Measurements from ENCODE around the gene STAT1.
"Not testable (repeated sequence)": the region's sequence is repeated elsewhere in the genome, so short reads cannot be mapped to it uniquely, and the experiment has no call there.

The STAT1 gene

DNA sequence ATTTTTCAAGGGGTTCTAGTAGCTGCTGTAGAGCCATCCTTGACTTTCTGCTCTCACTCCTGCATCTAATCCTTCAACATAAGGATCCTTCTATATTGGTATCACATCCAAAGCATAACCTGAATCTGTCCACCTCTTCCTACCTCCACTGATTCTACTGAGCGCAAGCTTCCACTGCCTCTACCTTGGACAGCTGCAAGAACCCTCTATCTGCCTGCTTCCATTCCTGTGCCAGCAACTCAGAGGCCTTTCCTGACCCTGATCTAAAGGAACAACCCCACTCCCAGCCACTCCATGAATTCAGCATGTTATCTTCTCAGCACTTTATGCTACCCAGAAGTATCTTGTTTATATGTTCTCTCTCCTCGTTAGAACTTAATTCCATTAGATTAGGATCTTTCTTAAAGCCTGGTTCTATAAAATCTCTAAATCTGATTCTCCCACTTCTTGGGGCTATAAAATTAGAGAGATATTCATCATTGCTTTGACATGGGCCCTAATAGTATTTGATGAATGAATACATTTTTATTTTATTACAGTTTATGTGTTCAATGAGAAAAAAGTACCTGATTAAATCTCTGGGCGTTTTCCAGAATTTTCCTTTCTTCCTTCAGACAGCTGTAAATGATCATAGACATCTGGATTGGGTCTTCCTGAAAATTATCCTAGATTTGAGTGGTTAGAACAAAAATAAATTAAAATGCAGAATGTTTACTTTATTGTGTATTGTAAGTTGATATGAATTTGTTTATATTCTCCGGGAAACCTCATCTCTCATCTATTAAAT is 6.8 kb downstream of the STAT1 start:
- no peak for DNase-seq (ENCODE audit: low read depth)

DNA sequence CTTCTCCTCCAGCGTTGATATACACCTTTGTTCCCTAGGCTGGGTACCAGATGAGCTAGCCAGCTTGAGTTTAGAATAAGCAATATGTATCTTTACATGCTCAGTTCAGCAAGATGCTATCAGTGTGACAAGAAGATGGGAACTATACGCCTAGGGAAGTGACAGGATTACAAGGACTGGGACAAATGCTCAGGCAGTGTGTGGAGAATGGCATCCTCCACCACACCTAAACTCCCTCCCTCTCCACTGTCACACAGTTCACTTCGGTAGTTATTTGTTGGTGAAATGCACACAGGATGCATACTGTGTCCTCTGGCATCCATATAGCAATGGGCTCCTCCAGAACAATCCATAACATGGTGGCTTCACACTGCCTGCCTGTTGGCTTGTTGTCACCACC is 7.7 kb downstream of the STAT1 start:
- no peak for DNase-seq (ENCODE audit: low read depth)

GRCh38 chr2:191003405-191004309 is 10.3 kb downstream of the STAT1 start:
- no peak for DNase-seq (ENCODE audit: low read depth)

DNA sequence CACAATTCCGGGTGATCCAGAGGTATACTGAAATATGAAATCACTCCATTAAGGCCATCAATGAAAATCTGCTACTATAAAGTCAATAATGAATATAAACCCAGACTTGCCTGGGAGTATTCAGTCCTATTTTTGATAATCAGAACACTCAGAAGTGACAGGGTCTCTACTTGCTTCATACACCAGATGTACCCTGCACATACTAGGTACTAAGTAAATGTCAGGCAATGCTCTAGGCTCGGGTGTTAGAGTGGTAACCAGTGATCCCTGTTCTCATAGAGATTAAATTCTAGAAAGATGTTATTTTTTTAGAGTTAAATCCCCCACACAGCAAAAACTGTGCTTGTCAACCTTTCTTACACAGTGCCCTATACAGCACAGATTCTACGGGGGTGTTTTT is 12.3 kb downstream of the STAT1 start:
- DNase-seq (ENCODE audit: low read depth) = no peak

DNA sequence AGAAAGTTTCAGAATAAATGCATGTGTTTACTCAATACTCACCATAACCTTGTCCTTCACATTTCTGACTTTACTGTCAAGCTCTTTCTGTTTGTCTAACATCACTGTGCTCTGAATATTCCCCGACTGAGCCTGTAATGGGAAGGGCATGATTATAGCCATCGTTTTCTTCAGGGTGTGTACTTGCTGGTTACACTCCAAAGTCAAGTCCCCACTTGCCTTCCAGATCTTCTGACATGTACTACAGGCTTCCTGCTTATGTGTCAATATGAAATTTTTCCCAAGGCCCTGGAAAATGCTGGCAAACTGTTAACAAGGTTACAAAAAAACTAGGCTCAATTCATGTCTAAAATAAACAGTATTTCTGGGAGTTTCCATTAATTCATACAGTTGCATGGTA is 12.9 kb downstream of the STAT1 start:
- DNase-seq (ENCODE audit: low read depth) = no peak

GRCh38 chr2:190999949-191000665 is 13.9 kb downstream of the STAT1 start:
- no peak for DNase-seq (ENCODE audit: low read depth)

GRCh38 chr2:190999058-190999457 is 14.9 kb downstream of the STAT1 start:
- no peak for DNase-seq (ENCODE audit: low read depth)

DNA sequence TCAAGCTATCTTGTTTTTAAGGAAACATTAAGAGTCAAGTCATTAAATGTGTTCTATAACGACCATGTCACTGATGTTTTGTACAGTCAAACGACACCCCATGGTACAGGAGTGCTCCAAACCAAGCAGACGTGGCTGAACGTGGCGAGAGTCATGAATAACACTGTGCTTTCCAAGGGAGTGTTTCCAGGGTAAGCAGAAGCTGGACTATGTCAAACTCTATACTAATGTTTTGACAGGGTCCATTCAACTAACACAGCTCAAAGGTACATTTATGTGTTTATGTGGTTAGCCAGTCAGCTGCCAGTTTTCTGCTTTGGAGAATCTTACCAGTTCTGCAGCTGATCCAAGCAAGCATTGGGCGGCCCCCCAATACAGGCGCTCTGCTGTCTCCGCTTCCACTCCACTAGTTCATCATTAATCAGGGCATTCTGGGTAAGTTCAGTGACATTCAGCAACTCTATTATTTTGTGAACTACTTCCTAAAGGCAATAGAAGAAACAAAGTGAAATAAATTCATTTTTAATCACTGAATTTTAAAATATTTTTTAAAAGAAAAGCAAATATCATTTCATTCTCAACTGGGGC is 16.4 kb downstream of the STAT1 start:
- no peak for DNase-seq (ENCODE audit: low read depth)

DNA sequence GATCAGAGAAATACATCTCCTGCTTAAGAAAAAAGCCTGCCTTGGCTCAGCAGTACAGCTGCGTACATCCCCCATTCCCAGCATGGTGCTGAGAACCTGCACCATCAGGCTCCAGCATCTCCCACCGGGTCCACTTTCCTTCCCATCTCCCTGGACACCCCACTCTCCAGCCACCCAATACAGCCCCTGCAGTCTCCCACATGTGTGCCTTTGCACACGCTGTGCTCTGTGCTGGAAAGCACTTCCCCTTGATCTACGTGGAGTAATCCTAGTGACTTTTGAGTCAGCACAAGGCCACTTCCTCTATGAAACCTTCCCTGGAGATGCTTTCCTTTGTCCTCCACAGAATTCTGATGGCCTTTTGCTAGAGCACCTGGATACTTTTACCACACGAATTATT is 17.0 kb downstream of the STAT1 start:
- DNase-seq (ENCODE audit: low read depth) = no peak

- no peak for DNase-seq (ENCODE audit: low read depth)
Measured at GRCh38 chr2:190996338-190996946, 17.5 kb downstream of the STAT1 start.

DNA sequence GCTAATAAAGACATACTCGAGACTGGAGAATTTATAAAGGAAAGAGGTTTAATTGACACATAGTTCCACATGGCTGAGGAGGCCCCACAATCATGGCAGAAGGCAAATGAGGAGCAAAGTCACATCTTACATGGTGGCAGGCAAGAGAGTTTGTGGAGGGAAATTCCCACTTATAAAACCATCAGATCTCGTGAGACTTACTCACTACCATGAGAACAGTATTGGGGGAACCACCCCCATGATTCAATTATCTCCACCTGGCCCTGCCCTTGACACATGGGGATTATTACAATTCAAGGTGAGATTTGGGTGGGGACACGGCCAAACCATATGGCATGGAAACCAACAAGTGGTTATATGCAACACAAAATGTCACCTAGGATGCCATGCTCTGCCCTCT is 18.7 kb downstream of the STAT1 start:
- not testable (repeated sequence) for DNase-seq (ENCODE audit: low read depth)

- no peak for DNase-seq (ENCODE audit: low read depth)
Measured at GRCh38 chr2:190994148-190994547, 19.8 kb downstream of the STAT1 start.

DNA sequence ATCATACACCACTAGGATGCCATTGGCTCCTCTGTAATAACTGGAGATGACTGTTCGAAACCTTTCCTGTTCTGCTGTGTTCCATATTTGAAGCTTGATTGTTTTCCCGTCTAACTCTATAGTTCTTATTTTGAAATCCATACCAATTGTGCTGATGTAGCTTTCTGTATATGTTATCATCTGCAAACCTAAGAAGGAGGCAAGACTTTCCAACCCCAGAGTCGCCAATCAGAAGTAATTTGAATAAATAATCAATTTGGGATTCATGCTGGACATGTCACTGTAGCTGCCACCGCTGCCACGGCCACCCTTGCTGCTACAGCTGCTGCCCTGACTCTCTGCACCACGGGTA is 20.7 kb downstream of the STAT1 start:
- no peak for DNase-seq (ENCODE audit: low read depth)

DNA sequence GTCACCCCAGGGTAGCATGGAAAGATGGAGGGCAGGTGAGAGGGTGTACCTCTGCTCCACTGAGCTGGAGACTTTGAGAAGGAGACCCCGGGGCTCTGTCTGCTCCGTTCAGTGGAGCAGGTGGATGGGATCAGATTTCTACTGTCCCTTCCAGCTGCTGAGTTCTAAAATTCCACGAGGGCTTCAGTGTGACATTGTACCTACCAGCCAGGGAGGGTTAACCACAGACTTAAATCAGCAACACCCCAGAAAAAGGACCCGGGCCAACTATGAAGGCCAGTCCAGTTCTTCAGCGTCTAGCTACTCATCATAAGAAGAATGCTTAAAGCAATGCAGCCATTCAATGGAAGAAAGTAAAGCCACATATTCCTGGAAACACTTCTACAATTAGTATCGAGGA is 23.8 kb downstream of the STAT1 start:
- DNase-seq (ENCODE audit: low read depth) = no peak

GRCh38 chr2:190988910-190989309 is 25.1 kb downstream of the STAT1 start:
- DNase-seq (ENCODE audit: low read depth) = no peak

GRCh38 chr2:190987938-190988337 is 26.0 kb downstream of the STAT1 start:
- DNase-seq (ENCODE audit: low read depth) = no peak

- no peak for DNase-seq (ENCODE audit: low read depth)
Measured at GRCh38 chr2:190987116-190987515, 26.9 kb downstream of the STAT1 start.

GRCh38 chr2:190986221-190986953 is 27.6 kb downstream of the STAT1 start:
- no peak for DNase-seq (ENCODE audit: low read depth)

GRCh38 chr2:190984595-190984994 is 29.4 kb downstream of the STAT1 start:
- DNase-seq (ENCODE audit: low read depth) = no peak

DNA sequence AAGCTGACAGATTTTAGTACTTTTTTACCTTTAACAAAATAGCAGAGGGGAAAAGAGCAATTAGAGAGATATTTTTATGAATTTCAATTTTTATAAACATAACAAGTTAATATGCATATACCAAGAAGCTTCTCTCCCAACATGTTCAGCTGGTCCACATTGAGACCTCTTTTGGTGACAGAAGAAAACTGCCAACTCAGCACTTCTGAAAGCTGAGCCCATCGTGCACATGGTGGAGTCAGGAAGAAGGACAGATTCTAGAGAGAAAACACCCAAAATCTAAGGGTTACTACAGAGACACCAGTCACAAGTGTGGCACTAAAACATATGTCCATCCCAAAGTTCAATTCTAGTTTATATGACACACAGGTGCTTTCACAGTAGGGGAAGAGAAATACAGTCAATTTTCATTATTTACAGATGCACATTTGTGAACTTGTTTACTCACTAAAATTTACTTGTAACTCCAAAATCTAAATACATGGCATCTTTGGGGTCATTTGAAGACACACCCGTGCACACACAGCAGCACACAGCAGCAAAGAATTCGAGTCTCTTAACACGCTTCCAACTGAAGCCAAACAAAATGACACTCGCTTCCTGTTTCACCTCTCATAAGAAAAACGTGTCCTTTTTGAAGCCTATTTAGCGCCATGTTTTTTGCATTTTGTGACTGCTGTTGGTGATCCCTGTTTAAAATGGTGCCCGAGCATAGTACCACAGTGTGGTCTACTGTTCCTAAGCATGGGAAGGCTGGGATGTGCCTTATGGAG is 31.5 kb downstream of the STAT1 start:
- no peak for DNase-seq (ENCODE audit: low read depth)
